Gastroesophageal sphincter (tissue), 3 donors: ENCODE data around the gene MYO5A.

ENCODE experiments used
- CTCF ChIP-seq, 4 experiments: fragments of 200-600 bp in 2 of 4; fragments of 450-650 bp in 2 of 4; sonication (generic) in 1 of 4; IDR thresholded peaks; one replicate each; pipeline ENCODE4 v1.5.1; 2017 to 2019; ENCODE audit warnings: antibody characterized with exemption in 4 of 4, mild to moderate bottlenecking in 2 of 4, moderate library complexity in 2 of 4
- EP300 ChIP-seq: sonication (generic); formaldehyde crosslinking; IDR thresholded peaks from one replicate; pipeline ENCODE4 v1.6.1; 2017; ENCODE audit warnings: antibody characterized with exemption, mild to moderate bottlenecking
- POLR2A ChIP-seq, 2 donors: fragments of 450-650 bp; IDR thresholded peaks; one replicate each; pipeline ENCODE4 v1.6.1; 2017; ENCODE audit warnings: antibody characterized with exemption in 2 of 2, mild to moderate bottlenecking in 2 of 2, moderate library complexity in 1 of 2
- POLR2AphosphoS5 ChIP-seq: sonication (generic); formaldehyde crosslinking; IDR thresholded peaks from one replicate; pipeline ENCODE4 v1.6.1; 2017; ENCODE audit warnings: antibody characterized with exemption

- TF ChIP-seq CTCF (IDR thresholded peaks at IDR 0.05) (no peak), POLR2A (IDR thresholded peaks at IDR 0.05) (no peak), EP300 (no peak), POLR2AphosphoS5 (no peak)
These were observed 39.4 kb upstream of the MYO5A start for GRCh38 chr15:52567871-52568600.
